H9 (cell line): ENCODE results near the gene PRPF19. TPM values are rescaled to one million over a fixed set of nuclear protein-coding genes. Genes with fewer than 3 reads are reported as not detected.

Source experiments
- DNase-seq: peaks from one replicate; pipeline ENCODE4 v3.0.0-alpha.2; 2017
- H2AFZ ChIP-seq: one replicate; pipeline ENCODE4 v1.6.1; 2013; ENCODE audit warnings: mild to moderate bottlenecking, low read length, control low read depth, moderate library complexity
- H2AK5ac ChIP-seq: 2 replicates; pipeline ENCODE4 v1.6.1; 2013; ENCODE audit warnings: low read length, control low read depth, mixed read lengths; ENCODE audit not compliant: insufficient read length
- H2BK120ac ChIP-seq: one replicate; pipeline ENCODE4 v1.6.1; 2013; ENCODE audit warnings: low read depth, mild to moderate bottlenecking, low read length, control low read depth, inconsistent platforms; ENCODE audit not compliant: poor library complexity, severe bottlenecking
- H2BK12ac ChIP-seq: 2 replicates; pipeline ENCODE4 v1.6.1; 2013; ENCODE audit warnings: low read length, control low read depth, mixed read lengths, low read depth; ENCODE audit not compliant: insufficient read length
- H2BK15ac ChIP-seq: 2 replicates; pipeline ENCODE4 v1.6.1; 2013; ENCODE audit warnings: low read depth, low read length, control low read depth
- H2BK20ac ChIP-seq: one replicate; pipeline ENCODE4 v1.6.1; 2013; ENCODE audit warnings: low read depth, mild to moderate bottlenecking, low read length, control low read depth, inconsistent platforms; ENCODE audit not compliant: poor library complexity, severe bottlenecking
- H2BK5ac ChIP-seq: 2 replicates; pipeline ENCODE4 v1.6.1; 2013; ENCODE audit warnings: low read length, control low read depth, mixed read lengths; ENCODE audit not compliant: insufficient read length
- H3K14ac ChIP-seq: 2 replicates; pipeline ENCODE4 v1.6.1; 2013; ENCODE audit warnings: low read length, control low read depth; ENCODE audit not compliant: insufficient read depth
- H3K18ac ChIP-seq: 2 replicates; pipeline ENCODE4 v1.6.1; 2013; ENCODE audit warnings: low read depth, mild to moderate bottlenecking, mixed read lengths, low read length, control low read depth; ENCODE audit not compliant: insufficient read length
- H3K23ac ChIP-seq: 2 replicates; pipeline ENCODE4 v1.6.1; 2013; ENCODE audit warnings: low read length, control low read depth, mixed read lengths, low read depth; ENCODE audit not compliant: insufficient read length
- H3K23me2 ChIP-seq: 2 replicates; pipeline ENCODE4 v1.6.1; 2013; ENCODE audit warnings: low read depth, mild to moderate bottlenecking, mixed read lengths, low read length, control low read depth; ENCODE audit not compliant: insufficient read length, poor library complexity, severe bottlenecking
- H3K27ac ChIP-seq: 2 replicates; pipeline ENCODE4 v1.5.1; 2013; ENCODE audit warnings: low read length, control low read depth, mixed read lengths, low read depth; ENCODE audit not compliant: insufficient read length
- H3K27me3 ChIP-seq: 2 replicates; pipeline ENCODE4 v1.6.1; 2013; ENCODE audit warnings: low read length, control low read depth, inconsistent platforms; ENCODE audit not compliant: insufficient read depth
- H3K4ac ChIP-seq: 2 replicates; pipeline ENCODE4 v1.6.1; 2013; ENCODE audit warnings: low read depth, mild to moderate bottlenecking, control low read depth, inconsistent platforms, low read length, moderate library complexity
- H3K4me1 ChIP-seq: 2 replicates; pipeline ENCODE4 v1.6.1; 2013; ENCODE audit warnings: low read length, control low read depth, inconsistent platforms; ENCODE audit not compliant: insufficient read depth
- H3K4me2 ChIP-seq: 2 replicates; pipeline ENCODE4 v1.6.1; 2013; ENCODE audit warnings: low read length, control low read depth, mixed read lengths; ENCODE audit not compliant: insufficient read length, insufficient read depth
- H3K56ac ChIP-seq: 2 replicates; pipeline ENCODE4 v1.6.1; 2013; ENCODE audit warnings: low read depth, mild to moderate bottlenecking, mixed read lengths, low read length, control low read depth; ENCODE audit not compliant: insufficient read length
- H3K79me1 ChIP-seq: 2 replicates; pipeline ENCODE4 v1.6.1; 2013; ENCODE audit warnings: low read depth, mild to moderate bottlenecking, moderate library complexity, low read length, control low read depth, inconsistent platforms; ENCODE audit not compliant: insufficient read depth, poor library complexity, severe bottlenecking
- H3K79me2 ChIP-seq: 2 replicates; pipeline ENCODE4 v1.6.1; 2013; ENCODE audit warnings: low read length, control low read depth, inconsistent platforms; ENCODE audit not compliant: insufficient read depth
- H3K9ac ChIP-seq: 2 replicates; pipeline ENCODE4 v1.6.1; 2013; ENCODE audit warnings: low read length, control low read depth, mixed read lengths; ENCODE audit not compliant: insufficient read length; ENCODE audit errors: extremely low read depth
- H3K9me3 ChIP-seq: one replicate; pipeline ENCODE4 v1.6.1; 2013; ENCODE audit warnings: low read depth, low read length, inconsistent platforms; ENCODE audit not compliant: control insufficient read depth
- H3T11ph ChIP-seq: one replicate; pipeline ENCODE4 v1.6.1; 2013; ENCODE audit warnings: mild to moderate bottlenecking, low read length, control low read depth, inconsistent platforms
- H4K20me1 ChIP-seq: one replicate; pipeline ENCODE4 v1.6.1; 2013; ENCODE audit not compliant: control insufficient read depth, insufficient read length, insufficient read depth
- H4K5ac ChIP-seq: 2 replicates; pipeline ENCODE4 v1.6.1; 2013; ENCODE audit warnings: low read depth, mild to moderate bottlenecking, mixed read lengths, low read length, control low read depth; ENCODE audit not compliant: insufficient read length
- H4K8ac ChIP-seq: replicated peaks from 2 replicates; pipeline ENCODE4 v1.6.1; 2013; ENCODE audit warnings: low read length, control low read depth, mixed read lengths, low read depth; ENCODE audit not compliant: insufficient read length
- H4K91ac ChIP-seq: 2 replicates; pipeline ENCODE4 v1.6.1; 2013; ENCODE audit warnings: low read depth, mild to moderate bottlenecking, moderate library complexity, mixed read lengths, low read length, control low read depth; ENCODE audit not compliant: insufficient read length
- H3K27ac Mint-ChIP-seq, 3 experiments: 2 replicates in 2 of 3; 3 replicates in 1 of 3; pipeline ENCODE4 v1.8.0; 2020 to 2021; ENCODE audit warnings: mixed read lengths in 3 of 3, mild to moderate bottlenecking in 1 of 3, moderate library complexity in 1 of 3
- H3K27me3 Mint-ChIP-seq: 2 replicates; pipeline ENCODE4 v1.8.0; 2021; ENCODE audit warnings: low read depth, mild to moderate bottlenecking, moderate library complexity, mixed read lengths
- H3K36me3 Mint-ChIP-seq, 3 experiments: 2 replicates in 2 of 3; 3 replicates in 1 of 3; pipeline ENCODE4 v1.8.0; 2020 to 2021; ENCODE audit warnings: low read depth in 3 of 3, mixed read lengths in 3 of 3; ENCODE audit not compliant: insufficient read depth in 1 of 3
- H3K4me1 Mint-ChIP-seq, 2 experiments: 2 replicates each; pipeline ENCODE4 v1.8.0; 2020; ENCODE audit warnings: mixed read lengths in 2 of 2
- H3K4me3 Mint-ChIP-seq, 2 experiments: 2 replicates in 1 of 2; 3 replicates in 1 of 2; pipeline ENCODE4 v1.8.0; 2020 to 2021; ENCODE audit warnings: mild to moderate bottlenecking in 2 of 2, mixed read lengths in 2 of 2, moderate library complexity in 1 of 2
- H3K9me3 Mint-ChIP-seq, 2 experiments: 2 replicates in 1 of 2; 3 replicates in 1 of 2; pipeline ENCODE4 v1.8.0; 2020; ENCODE audit warnings: mild to moderate bottlenecking in 2 of 2, mixed read lengths in 2 of 2, moderate library complexity in 1 of 2
- CTCF ChIP-seq: fragments of 200-600 bp; sonication (generic); conservative IDR thresholded peaks from 3 replicates; pipeline ENCODE4 v1.8.0; 2021; ENCODE audit warnings: antibody characterized with exemption, mild to moderate bottlenecking
- WGBS: extraction: QIAGEN DNeasy Blood & Tissue Kit; methylation state at CpG from one replicate; pipeline ENCODE4 v1.1.7; 2013; ENCODE audit warnings: missing lambda C conversion rate, low lambda C conversion rate, mixed read lengths; ENCODE audit not compliant: insufficient read length; ENCODE audit errors: extremely low coverage; 5-methylcytosine and 5-hydroxymethylcytosine counted together
- total RNA-seq: library from RNA; stranded (reverse); gene quantifications from 2 replicates; pipeline ENCODE4 v1.2.1, GENCODE V29; 2021

Gene PRPF19
- total RNA-seq, 1 experiment from 2014 or later: 130 TPM

- no peaks in the 10 kb centered on the region for H3K79me1 ChIP-seq
- H3K27ac ChIP-seq: no peak overlapping the region
- H3K56ac ChIP-seq: no peak overlapping the region
- H4K91ac ChIP-seq: no peak overlapping the region
- no peak for TF ChIP-seq CTCF
- H2AFZ ChIP-seq: no peak overlapping the region
- no peak overlapping the region for H3K27ac Mint-ChIP-seq
- H3K14ac ChIP-seq: no peak overlapping the region
- no peak overlapping the region for H3K18ac ChIP-seq
- no peak overlapping the region for H2BK5ac ChIP-seq
- no peak overlapping the region for H4K5ac ChIP-seq
- H2BK20ac ChIP-seq: no peak overlapping the region
- H3K9me3 Mint-ChIP-seq: no peaks in the 10 kb centered on the region; a peak in 1 of 5 replicates
- H3K23me2 ChIP-seq: no peaks in the 10 kb centered on the region
- no peak overlapping the region for H3K23ac ChIP-seq
- no peaks in the 10 kb centered on the region for H3K27me3 ChIP-seq
- DNase-seq: no peak
- peaks cover 2 to 13% (median 12%) of the 10 kb centered on the region in 3 experiments; a peak in 6 of 7 replicates for H3K36me3 Mint-ChIP-seq
- H2BK12ac ChIP-seq: no peak overlapping the region
- no peak overlapping the region for H3K4ac ChIP-seq
- H3K9ac ChIP-seq: no peak overlapping the region
- no peak overlapping the region for H2BK15ac ChIP-seq
- no peak overlapping the region for H2BK120ac ChIP-seq
- no CpG with 5 or more reads among the region's 2 CpGs for WGBS
- H3K4me2 ChIP-seq: no peak overlapping the region
- no peak overlapping the region for H4K8ac ChIP-seq
- no peak overlapping the region for H3K4me3 Mint-ChIP-seq
- H3K9me3 ChIP-seq: no peaks in the 10 kb centered on the region
- H4K20me1 ChIP-seq: no peaks in the 10 kb centered on the region
- peaks cover 3% of the 10 kb centered on the region for H3K27me3 Mint-ChIP-seq
- peaks cover 5 to 7% of the 10 kb centered on the region in 2 experiments; a peak in 3 of 4 replicates for H3K4me1 Mint-ChIP-seq
- H3K79me2 ChIP-seq: no peaks in the 10 kb centered on the region
- no peaks in the 10 kb centered on the region for H3K4me1 ChIP-seq
- no peak overlapping the region for H2AK5ac ChIP-seq
- H3T11ph ChIP-seq: no peak overlapping the region
These were observed 33.5 kb upstream of the PRPF19 start for GRCh38 chr11:60939855-60940254.
